Mesothelial cell of epicardium (in vitro differentiated cells): ENCODE data around the gene BSPRY. TPM values are rescaled to one million over a fixed set of nuclear protein-coding genes. Genes with fewer than 3 reads are reported as not detected.
A peak's percentile ranks its signal among the peaks of the same experiment; 100 is the strongest.
"Not testable (repeated sequence)": the region's sequence is repeated elsewhere in the genome, so short reads cannot be mapped to it uniquely, and the experiment has no call there.

Experiments
- DNase-seq, 2 experiments: peaks; one replicate each; pipeline ENCODE4 v3.0.0; 2021; ENCODE audit warnings: low spot score in 2 of 2; ENCODE audit not compliant: unreplicated experiment in 2 of 2
- H3K27ac Mint-ChIP-seq: 2 replicates; pipeline ENCODE4 v1.8.0; 2021; ENCODE audit warnings: mixed read lengths
- H3K27me3 Mint-ChIP-seq: 2 replicates; pipeline ENCODE4 v1.8.0; 2021; ENCODE audit warnings: low read depth, mixed read lengths
- H3K36me3 Mint-ChIP-seq: 2 replicates; pipeline ENCODE4 v1.8.0; 2021; ENCODE audit warnings: mixed read lengths
- H3K4me1 Mint-ChIP-seq: 2 replicates; pipeline ENCODE4 v1.8.0; 2021; ENCODE audit warnings: mixed read lengths
- H3K4me3 Mint-ChIP-seq: 2 replicates; pipeline ENCODE4 v1.8.0; 2021; ENCODE audit warnings: mild to moderate bottlenecking, moderate library complexity, mixed read lengths
- H3K9me3 Mint-ChIP-seq: 2 replicates; pipeline ENCODE4 v1.8.0; 2021; ENCODE audit warnings: mixed read lengths
- total RNA-seq: library from RNA; stranded (reverse); gene quantifications from 3 replicates; pipeline ENCODE4 v1.2.1, GENCODE V29; 2021
- TF ChIP-seq, protein P1 (sequence below): fragments of 200-600 bp; sonication (generic); IDR thresholded peaks from one replicate; pipeline ENCODE4 v1.5.0; 2021; ENCODE audit warnings: antibody characterized with exemption; ENCODE audit not compliant: unreplicated experiment

The BSPRY gene
- total RNA-seq, 1 donor from 2014 or later = 4.3 TPM

DNA sequence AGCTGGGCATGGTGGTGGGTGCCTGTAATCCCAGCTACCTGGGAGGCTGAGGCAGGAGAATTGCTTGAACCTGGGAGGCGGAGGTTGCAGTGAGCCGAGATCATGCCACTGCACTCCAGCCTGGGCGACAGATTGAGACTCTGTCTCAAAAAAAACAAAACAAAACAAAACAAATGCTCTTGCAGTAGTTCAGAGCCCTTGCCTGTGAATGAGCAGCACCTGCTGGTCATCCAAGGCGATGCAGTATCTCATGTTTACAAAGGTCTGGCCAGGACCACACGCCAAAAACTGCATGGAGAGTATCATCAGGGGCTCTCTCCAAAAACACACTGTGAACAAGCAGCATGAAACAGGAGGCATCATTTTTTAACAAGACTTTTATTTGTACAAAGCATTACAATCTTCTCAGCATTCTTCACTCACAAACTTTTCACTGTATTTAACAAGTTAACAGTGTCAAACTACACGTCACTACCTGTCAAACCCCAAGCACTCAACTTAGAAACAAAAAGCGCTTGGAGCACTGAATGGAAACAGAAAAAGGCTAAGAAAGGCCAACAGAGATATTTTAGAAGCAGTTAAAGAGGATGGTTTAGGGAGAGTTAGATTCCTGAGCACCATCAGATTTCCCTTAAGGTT, 57.7 kb downstream of the BSPRY start:
- H3K9me3 Mint-ChIP-seq, H3K27me3 Mint-ChIP-seq: not testable (repeated sequence)
- H3K36me3 Mint-ChIP-seq = peaks cover 10% of the 10 kb centered on the region
- H3K27ac Mint-ChIP-seq = peak overlapping the region; percentile 91
- H3K4me3 Mint-ChIP-seq = peak overlapping the region; percentile 52
- H3K4me1 Mint-ChIP-seq = peaks cover 16% of the 10 kb centered on the region
- TF ChIP-seq, protein P1, sequence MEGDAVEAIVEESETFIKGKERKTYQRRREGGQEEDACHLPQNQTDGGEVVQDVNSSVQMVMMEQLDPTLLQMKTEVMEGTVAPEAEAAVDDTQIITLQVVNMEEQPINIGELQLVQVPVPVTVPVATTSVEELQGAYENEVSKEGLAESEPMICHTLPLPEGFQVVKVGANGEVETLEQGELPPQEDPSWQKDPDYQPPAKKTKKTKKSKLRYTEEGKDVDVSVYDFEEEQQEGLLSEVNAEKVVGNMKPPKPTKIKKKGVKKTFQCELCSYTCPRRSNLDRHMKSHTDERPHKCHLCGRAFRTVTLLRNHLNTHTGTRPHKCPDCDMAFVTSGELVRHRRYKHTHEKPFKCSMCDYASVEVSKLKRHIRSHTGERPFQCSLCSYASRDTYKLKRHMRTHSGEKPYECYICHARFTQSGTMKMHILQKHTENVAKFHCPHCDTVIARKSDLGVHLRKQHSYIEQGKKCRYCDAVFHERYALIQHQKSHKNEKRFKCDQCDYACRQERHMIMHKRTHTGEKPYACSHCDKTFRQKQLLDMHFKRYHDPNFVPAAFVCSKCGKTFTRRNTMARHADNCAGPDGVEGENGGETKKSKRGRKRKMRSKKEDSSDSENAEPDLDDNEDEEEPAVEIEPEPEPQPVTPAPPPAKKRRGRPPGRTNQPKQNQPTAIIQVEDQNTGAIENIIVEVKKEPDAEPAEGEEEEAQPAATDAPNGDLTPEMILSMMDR = peak; percentile 77
- peak in 1 of 2 experiments; percentile 58 for DNase-seq

DNA sequence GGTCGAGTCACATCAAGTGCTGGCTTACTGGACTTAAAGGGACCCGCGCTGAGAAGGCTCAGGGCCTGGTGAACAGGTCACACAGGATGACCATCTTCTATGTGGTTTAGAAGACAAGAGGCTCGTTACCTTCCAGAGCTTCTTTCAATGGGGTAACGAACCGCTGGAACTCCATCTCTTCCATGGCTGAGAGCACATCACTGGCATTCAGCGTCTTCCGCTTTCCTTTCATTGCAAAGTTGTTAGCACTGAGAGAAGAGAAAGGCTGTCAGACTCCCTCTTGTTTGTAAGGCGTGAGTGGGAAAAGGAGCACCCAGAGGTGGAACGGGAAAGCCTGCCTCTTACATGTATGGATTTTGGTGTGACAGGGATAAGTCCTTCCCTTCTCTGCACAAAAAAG, 60.1 kb downstream of the BSPRY start:
- Mint-ChIP-seq H3K27ac (peak overlapping the region; percentile 99), H3K36me3 (peaks cover 10% of the 10 kb centered on the region), H3K4me1 (peaks cover 16% of the 10 kb centered on the region), H3K27me3 (no peaks in the 10 kb centered on the region), H3K4me3 (peak overlapping the region; percentile 91), H3K9me3 (no peaks in the 10 kb centered on the region)
- no peak for DNase-seq
- TF ChIP-seq, protein P1 = no peak

DNA sequence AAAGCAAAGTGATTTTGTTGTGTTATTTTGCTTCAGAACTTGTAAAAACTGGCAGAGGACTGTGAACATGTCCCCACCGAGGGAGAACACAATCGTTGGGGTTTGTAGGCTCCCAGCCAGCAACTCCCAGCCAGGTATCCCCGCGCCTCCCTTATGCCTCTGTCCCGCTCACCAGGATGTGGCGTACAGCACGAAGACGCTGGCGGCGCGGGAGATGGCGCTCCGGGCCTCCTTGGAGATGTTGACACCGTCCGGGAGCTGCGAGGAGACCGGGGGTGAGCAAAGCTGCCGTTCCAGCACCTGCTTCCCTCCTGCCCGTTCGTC, 60.5 kb downstream of the BSPRY start:
- Mint-ChIP-seq H3K27ac (peak overlapping the region; percentile 99), H3K4me1 (peaks cover 16% of the 10 kb centered on the region), H3K27me3 (no peaks in the 10 kb centered on the region), H3K9me3 (no peaks in the 10 kb centered on the region), H3K36me3 (peaks cover 10% of the 10 kb centered on the region), H3K4me3 (peak overlapping the region; percentile 91)
- TF ChIP-seq, protein P1 = no peak
- no peak for DNase-seq

DNA sequence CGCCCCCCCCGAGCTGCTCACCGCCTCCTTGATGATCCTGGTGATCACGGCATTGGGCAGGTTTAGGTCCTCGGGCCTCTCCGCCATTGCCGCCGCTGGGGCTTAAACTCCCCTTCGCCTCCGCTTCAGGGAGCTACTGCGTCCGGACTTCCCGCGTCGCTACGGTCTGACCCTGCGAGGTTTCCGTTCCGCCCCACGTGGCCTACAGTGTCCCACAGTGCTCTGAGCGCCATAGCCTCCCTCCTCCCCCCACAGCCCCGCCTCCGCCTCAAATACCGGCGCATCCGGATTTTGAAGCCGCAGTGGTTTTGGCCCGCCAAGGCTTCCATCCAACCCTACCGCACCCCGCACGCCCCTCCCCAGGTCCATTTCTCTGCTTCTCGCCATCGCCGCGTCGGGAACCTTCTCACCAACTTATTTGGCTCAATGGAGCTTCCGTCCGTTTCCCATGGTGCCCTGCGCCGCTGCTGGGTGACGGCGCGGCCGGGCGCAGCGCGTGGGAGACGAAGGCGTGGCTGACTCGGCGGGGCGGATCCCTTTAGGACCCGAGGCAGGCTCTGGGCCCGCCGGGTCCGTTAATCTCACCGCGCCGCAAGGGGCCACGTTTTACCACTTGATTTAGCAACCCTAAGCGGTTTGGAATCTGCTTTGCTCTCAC, 61.0 kb downstream of the BSPRY start, which contains the start of the genes C9orf43 and POLE3:
Gene C9orf43, plus strand, starts transcription at position 541 of the 658 bp plus-strand sequence. CDS start 2,747 bp downstream, outside the sequence.
Gene POLE3, minus strand, starts transcription at position 469 of the 658 bp plus-strand sequence. Its CDS starts 382 bp downstream, at position 87.
- peaks cover 10% of the 10 kb centered on the region for H3K36me3 Mint-ChIP-seq
- TF ChIP-seq, protein P1 = no peak
- H3K4me3 Mint-ChIP-seq = peak within 1 kb of the TSS; percentile 91
- DNase-seq = peak; percentile 80 to 92
- H3K4me1 Mint-ChIP-seq = peaks cover 16% of the 10 kb centered on the region
- H3K27me3 Mint-ChIP-seq = no peaks in the 10 kb centered on the region
- no peaks in the 10 kb centered on the region for H3K9me3 Mint-ChIP-seq
- peak within 1 kb of the TSS; percentile 99 for H3K27ac Mint-ChIP-seq

DNA sequence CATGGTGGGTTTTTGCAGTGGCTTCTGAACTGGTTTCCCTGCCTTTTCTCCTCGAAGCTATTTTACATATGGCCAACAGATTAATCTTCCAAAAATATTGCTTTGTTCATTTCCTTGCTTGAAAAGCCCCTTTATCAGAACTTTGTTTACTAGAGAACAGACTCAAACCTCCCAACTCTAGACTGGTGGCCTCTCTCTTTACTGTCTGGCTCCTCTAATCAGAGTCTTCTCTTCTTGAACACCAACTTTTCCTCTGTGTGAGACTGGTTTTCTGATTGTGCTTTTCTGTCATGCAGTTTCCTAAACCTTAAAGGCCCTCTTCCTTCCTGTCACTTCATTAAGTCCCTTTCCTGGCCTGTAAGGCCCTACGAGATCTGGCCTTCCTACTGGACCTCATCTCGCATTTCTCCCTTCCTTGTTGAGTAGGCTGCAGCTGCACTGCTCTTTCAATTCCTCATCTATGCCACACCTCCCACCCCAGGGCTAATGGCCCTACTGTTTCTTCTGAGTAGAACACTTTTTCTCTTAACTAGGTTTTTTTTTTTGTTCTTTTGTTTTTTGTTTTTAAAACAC, 66.9 kb downstream of the BSPRY start:
- no peaks in the 10 kb centered on the region for H3K36me3 Mint-ChIP-seq
- TF ChIP-seq, protein P1 = no peak
- no peak overlapping the region for H3K27ac Mint-ChIP-seq
- no peaks in the 10 kb centered on the region for H3K27me3 Mint-ChIP-seq
- no peaks in the 10 kb centered on the region for H3K9me3 Mint-ChIP-seq
- H3K4me1 Mint-ChIP-seq = no peaks in the 10 kb centered on the region
- DNase-seq = no peak
- H3K4me3 Mint-ChIP-seq = no peak overlapping the region
